ENCODE results near the gene RRP12. TPM values are rescaled to one million over a fixed set of nuclear protein-coding genes. Genes with fewer than 3 reads are reported as not detected.

The RRP12 gene
- total and polyA plus RNA-seq, 9 of the 15 experiments (the other 6 are each of a cell fraction or from before 2014, with no cell fraction given) = 4.6 to 68.2 (median 21.8) TPM

GRCh38 chr10:97411406-97411805 lies 10.3 kb upstream of the RRP12 start:
- ATAC-seq (no peak), FAIRE-seq (no peak), DNase-seq (ENCODE audit: extremely low read depth in 1 of 4, low spot score in 3 of 4) (peak in 1 of 4 experiments; percentile 26)
- POLR2A ChIA-PET = interaction anchor here (1.1 to 2.1 kb wide), 3 partner anchors 10 to 17 kb away, joined by 3 to 6 read pairs (median 5); partner anchors contain the start of gene RRP12
- no peaks in the 10 kb centered on the region for H3K79me2 ChIP-seq (ENCODE audit: control insufficient read depth, insufficient read depth, low read length)
- H3K36me3 ChIP-seq (ENCODE audit: control insufficient read depth, insufficient read depth, low read length) = no peaks in the 10 kb centered on the region; the same call in 2 of the 3 replicates
- H3K27ac ChIP-seq (ENCODE audit: extremely low read depth, low read depth, low read length) = no peak overlapping the region
- TF ChIP-seq ZNF668 (CRISPR knock-in tag; IDR thresholded peaks at IDR 0.05) (no peak), NFATC3 (IDR thresholded peaks at IDR 0.05) (no peak), REST (IDR thresholded peaks at IDR 0.05; ENCODE audit: borderline replicate concordance) (peak; percentile 39; the same call in 1 of the 2 replicates), REST (CRISPR knock-in tag; IDR thresholded peaks at IDR 0.05; ENCODE audit: low read depth) (no peak), HSF4 (CRISPR knock-in tag; IDR thresholded peaks at IDR 0.05; ENCODE audit: borderline replicate concordance) (no peak), DMBX1 (CRISPR knock-in tag; IDR thresholded peaks at IDR 0.05; ENCODE audit: borderline replicate concordance) (no peak), PCBP2 (IDR thresholded peaks at IDR 0.05; ENCODE audit: low read depth, low read length, poor library complexity, severe bottlenecking) (no peak), MECOM (CRISPR knock-in tag; IDR thresholded peaks at IDR 0.05) (no peak), CBFA2T3 (IDR thresholded peaks at IDR 0.05) (peak; percentile 40), GTF2E2 (tag; IDR thresholded peaks at IDR 0.05) (no peak), ARHGAP35 (IDR thresholded peaks at IDR 0.05; ENCODE audit: partially characterized antibody) (no peak)
- in situ Hi-C loops (cut with MboI) = no loop called here
- H3K9me1 ChIP-seq (ENCODE audit: control insufficient read depth, insufficient read depth, low read length) = no peaks in the 10 kb centered on the region
- peak overlapping the region; percentile 77 for H2AFZ ChIP-seq (ENCODE audit: low read depth, low read length)
- H3K9ac ChIP-seq (ENCODE audit: insufficient read depth in 1 of 2, low read depth in 2 of 2, low read length in 2 of 2) = no peak overlapping the region
- H3K9me3 ChIP-seq (replicated peaks; ENCODE audit: control insufficient read depth, insufficient read depth, low read depth, low read length) = no peaks in the 10 kb centered on the region
- H3K27me3 ChIP-seq (ENCODE audit: control insufficient read depth in 2 of 2, insufficient read depth in 2 of 2, low read length in 2 of 2) = no peaks in the 10 kb centered on the region
- no peak overlapping the region for H3K4me3 ChIP-seq
- 27% methylated on average over 2 of the region's 4 CpGs for WGBS (ENCODE audit: insufficient coverage, low coverage, missing lambda C conversion rate)
- no TSS peak for BruUV-seq (replicated peaks)
- peaks cover 19 to 23% of the 10 kb centered on the region in 2 experiments; a peak in 3 of 5 replicates for H3K4me1 ChIP-seq (replicated peaks in 1 of 2; ENCODE audit: control insufficient read depth in 2 of 2, insufficient read depth in 2 of 2, low read length in 2 of 2)
- no peak overlapping the region for H3K4me2 ChIP-seq (ENCODE audit: insufficient read depth, low read length)
- no peaks in the 10 kb centered on the region for H4K20me1 ChIP-seq (replicated peaks; ENCODE audit: control insufficient read depth, insufficient read depth, low read length)
- intact Hi-C loops (cut with micrococcal nuclease) = no loop called here
- CTCF ChIA-PET (ENCODE audit: low intra/inter-chr PET ratio) = no interaction called here

Measured in K562 (cell line).